AG04449 (cell line): ENCODE measurements around the gene AOC3.

Experiments used
- CTCF ChIA-PET: fragments of 350-600 bp; formaldehyde crosslinking; extraction: SDS; loops from one replicate; lab custom pipeline; 2021; ENCODE audit warnings: antibody characterized with exemption; lab: Yijun Ruan, JAX
- POLR2A ChIA-PET: fragments of 400-600, 350-600 bp; formaldehyde crosslinking; extraction: SDS; loops from one replicate; lab custom pipeline; 2020; ENCODE audit warnings: antibody characterized with exemption, inconsistent platforms; lab: Yijun Ruan, JAX
- DNase-seq: peaks from one replicate; pipeline ENCODE4 v3.0.0-alpha.2; 2010; ENCODE audit warnings: low read depth, low spot score
- H3K4me3 ChIP-seq: 2 replicates; pipeline ENCODE4 v1.5.1; 2011; ENCODE audit warnings: low read depth, mild to moderate bottlenecking, control low read depth, low read length
- TF ChIP-seq, protein P1 (sequence below): IDR thresholded peaks from one replicate; pipeline ENCODE4 v1.5.1; 2011; ENCODE audit warnings: mild to moderate bottlenecking, moderate library complexity, low read length, control low read depth, inconsistent platforms; ENCODE audit not compliant: insufficient read depth; ENCODE audit errors: missing control alignments

The AOC3 gene

DNA sequence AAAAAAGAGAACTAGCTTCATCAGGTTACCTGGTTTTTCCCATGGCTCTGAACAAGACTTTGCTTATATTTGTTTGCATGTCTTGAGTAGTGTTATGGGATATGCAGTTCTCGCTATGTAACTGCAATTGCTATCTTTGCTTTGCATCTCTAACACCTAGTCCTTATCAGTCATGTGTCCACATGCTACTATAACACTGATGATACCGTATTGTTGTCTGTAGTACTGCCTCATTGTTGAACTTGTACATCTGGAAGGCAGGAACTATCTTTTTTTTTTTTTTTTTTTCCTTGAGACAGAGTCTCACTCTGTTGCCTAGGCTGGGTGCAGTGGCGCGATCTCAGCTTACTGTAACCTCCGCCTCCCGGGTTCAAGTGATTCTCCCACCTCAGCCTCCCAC lies 15.3 kb upstream of the AOC3 start:
- CTCF ChIA-PET, result interaction anchor here (1.8 to 10.5 kb wide), 5 partner anchors 7 to 102 kb away, joined by 5 to 133 read pairs (median 14); partner anchors contain the start of genes AOC2 and BECN1
- TF ChIP-seq, protein P1, sequence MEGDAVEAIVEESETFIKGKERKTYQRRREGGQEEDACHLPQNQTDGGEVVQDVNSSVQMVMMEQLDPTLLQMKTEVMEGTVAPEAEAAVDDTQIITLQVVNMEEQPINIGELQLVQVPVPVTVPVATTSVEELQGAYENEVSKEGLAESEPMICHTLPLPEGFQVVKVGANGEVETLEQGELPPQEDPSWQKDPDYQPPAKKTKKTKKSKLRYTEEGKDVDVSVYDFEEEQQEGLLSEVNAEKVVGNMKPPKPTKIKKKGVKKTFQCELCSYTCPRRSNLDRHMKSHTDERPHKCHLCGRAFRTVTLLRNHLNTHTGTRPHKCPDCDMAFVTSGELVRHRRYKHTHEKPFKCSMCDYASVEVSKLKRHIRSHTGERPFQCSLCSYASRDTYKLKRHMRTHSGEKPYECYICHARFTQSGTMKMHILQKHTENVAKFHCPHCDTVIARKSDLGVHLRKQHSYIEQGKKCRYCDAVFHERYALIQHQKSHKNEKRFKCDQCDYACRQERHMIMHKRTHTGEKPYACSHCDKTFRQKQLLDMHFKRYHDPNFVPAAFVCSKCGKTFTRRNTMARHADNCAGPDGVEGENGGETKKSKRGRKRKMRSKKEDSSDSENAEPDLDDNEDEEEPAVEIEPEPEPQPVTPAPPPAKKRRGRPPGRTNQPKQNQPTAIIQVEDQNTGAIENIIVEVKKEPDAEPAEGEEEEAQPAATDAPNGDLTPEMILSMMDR, result no peak
- DNase-seq, result no peak
- POLR2A ChIA-PET, result no interaction called here
- no peak overlapping the region for H3K4me3 ChIP-seq

DNA sequence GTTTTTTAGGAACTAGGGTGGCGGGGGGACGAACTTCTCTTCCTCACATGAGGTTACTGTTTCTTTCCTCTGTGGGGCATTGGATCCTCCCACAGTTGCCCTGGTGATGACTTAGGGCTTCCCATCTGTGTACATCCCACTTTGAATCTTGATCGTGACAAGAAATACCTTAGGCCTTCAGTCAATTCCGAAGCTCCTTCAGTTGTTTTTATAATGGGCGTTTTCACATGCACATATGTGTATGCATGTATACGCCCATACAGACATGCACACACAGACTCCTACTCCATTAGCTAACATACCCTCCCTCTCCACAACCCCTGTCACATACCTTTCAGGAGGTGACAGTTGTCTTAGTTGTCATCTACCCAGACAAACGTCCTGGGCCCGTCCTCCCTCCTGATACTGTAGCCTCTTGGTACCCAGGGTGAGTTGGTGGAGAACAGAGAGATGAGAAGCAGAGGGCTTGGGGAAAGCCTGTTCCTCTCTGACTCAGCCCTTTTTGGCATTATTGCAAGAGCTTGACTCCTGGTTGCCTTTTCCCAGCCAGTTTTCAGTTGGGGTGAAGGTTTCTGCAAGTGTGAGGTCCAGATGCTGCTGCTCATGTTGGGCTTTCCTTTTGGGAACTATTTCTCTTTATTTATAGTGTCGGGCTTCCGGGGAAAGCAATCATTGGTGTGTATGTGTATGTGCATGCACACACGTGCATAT lies 8.9 kb upstream of the AOC3 start:
- TF ChIP-seq, protein P1, result no peak
- CTCF ChIA-PET, result interaction anchor here (0.8 to 8.8 kb wide), 20 partner anchors 9 to 168 kb away, joined by 3 to 241 read pairs (median 6); partner anchors contain the start of genes BECN1, PSME3 and RPL27
- H3K4me3 ChIP-seq, result no peak overlapping the region
- POLR2A ChIA-PET, result interaction anchor here (1.3 to 2.0 kb wide), 2 partner anchors 87 to 156 kb away, joined by 4 to 5 read pairs; partner anchors contain the start of gene RPL27
- no peak for DNase-seq

DNA sequence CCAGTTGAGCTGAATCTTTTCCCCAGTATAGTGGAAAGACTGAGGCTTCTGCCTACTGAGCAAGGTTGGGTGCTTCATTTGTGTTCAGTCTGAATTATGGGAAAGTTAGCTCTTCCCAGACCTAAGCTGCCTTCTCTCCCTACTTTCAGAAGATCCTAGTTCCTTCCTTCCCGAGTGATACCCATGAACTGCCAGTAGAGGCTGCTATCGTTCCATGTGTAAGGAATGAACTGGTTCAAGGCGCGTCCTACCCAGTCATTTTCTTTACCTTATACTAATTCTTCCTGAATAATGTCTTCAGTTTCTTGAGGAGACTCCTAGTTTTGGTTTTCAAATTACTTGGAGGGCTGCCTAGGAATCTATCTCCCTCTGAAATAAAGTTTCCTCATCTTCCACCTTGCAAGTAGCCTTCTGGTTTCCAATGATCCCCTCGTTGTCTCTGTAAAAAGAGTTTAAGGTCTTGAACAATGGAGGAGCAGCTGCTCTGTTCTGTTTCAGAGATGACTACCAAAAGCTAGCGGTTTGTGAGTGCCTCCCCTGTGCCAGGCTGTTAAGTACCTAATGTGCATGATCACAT lies 7.6 kb upstream of the AOC3 start:
- POLR2A ChIA-PET, result interaction anchor here (0.9 to 2.0 kb wide), 2 partner anchors 20 to 86 kb away, joined by 3 to 5 read pairs; partner anchors contain the start of gene BECN1
- CTCF ChIA-PET, result interaction anchor here (0.7 to 8.8 kb wide), 32 partner anchors 9 to 285 kb away, joined by 3 to 241 read pairs (median 4); partner anchors contain the start of genes BECN1, PSME3 and RPL27
- no peak overlapping the region for H3K4me3 ChIP-seq
- no peak for DNase-seq
- TF ChIP-seq, protein P1, result peak; percentile 94

DNA sequence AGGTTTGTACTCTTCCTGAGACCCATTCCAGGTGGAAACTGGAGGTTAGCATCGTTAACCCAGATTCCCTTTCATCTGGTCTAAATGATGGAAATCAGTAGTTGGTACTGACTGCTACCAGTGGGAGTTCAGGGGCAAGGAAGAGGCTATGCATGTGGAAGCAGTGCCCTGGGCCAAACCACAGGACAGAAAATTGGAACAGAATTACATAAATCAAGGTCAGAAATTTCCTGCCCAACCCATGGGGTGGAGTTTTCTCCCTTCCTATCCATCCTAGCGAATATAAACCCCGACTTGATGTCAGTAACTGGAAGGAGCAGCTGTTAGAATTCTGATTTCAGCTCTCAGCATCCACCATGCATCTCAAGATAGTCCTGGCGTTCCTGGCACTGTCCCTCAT lies 6.7 kb upstream of the AOC3 start, which contains the start of gene AOC2:
Gene AOC2, plus strand, starts transcription at position 310 of the 400 bp plus-strand sequence. Its CDS starts 47 bp downstream, at position 357.
- no peak within 1 kb of the TSS for H3K4me3 ChIP-seq
- ChIA-PET CTCF (interaction anchor here (0.6 to 8.8 kb wide), 20 partner anchors 9 to 218 kb away, joined by 3 to 241 read pairs (median 6); partner anchors contain the start of genes BECN1, PSME3 and RPL27), POLR2A (no interaction called here)
- TF ChIP-seq, protein P1, result no peak
- DNase-seq, result no peak

DNA sequence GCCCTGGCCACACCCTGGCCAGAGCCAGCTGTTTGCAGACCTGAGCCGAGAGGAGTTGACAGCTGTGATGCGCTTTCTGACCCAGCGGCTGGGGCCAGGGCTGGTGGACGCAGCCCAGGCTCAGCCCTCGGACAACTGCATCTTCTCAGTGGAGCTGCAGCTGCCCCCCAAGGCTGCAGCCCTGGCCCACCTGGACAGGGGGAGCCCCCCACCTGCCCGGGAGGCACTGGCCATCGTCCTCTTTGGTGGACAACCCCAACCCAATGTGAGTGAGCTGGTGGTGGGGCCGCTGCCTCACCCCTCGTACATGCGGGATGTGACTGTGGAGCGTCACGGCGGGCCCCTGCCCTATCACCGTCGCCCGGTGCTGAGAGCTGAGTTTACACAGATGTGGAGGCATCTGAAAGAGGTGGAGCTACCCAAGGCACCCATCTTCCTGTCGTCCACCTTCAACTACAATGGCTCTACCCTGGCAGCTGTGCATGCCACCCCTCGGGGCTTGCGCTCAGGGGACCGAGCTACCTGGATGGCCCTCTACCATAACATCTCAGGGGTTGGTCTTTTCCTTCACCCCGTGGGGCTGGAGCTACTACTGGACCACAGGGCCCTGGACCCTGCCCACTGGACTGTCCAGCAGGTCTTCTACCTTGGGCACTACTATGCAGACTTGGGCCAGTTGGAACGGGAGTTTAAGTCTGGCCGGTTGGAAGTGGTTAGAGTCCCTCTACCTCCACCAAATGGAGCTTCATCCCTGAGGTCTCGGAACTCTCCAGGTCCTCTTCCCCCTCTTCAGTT lies 6.0 kb upstream of the AOC3 start:
- TF ChIP-seq, protein P1, result no peak
- POLR2A ChIA-PET, result interaction anchor here (1.4 kb wide), 1 partner anchor 154 kb away, joined by 3 read pairs; no protein-coding TSS in a partner anchor
- CTCF ChIA-PET, result interaction anchor here (0.6 to 8.8 kb wide), 16 partner anchors 8 to 217 kb away, joined by 3 to 241 read pairs (median 6); partner anchors contain the start of genes BECN1, PSME3 and RPL27
- H3K4me3 ChIP-seq, result no peak overlapping the region
- DNase-seq, result no peak
